CD4-positive, alpha-beta T cell treated with Interleukin-4 for 4 hours (primary cell): Measurements from ENCODE around the gene WDR86.
A peak's percentile ranks its signal among the peaks of the same experiment; 100 is the strongest.

Experiments used
- DNase-seq: peaks from one replicate; pipeline ENCODE4 v3.0.0-alpha.2; 2020

Gene WDR86

GRCh38 chr7:151390598-151391357 lies 19.1 kb downstream of the WDR86 start:
- no peak for DNase-seq

DNA sequence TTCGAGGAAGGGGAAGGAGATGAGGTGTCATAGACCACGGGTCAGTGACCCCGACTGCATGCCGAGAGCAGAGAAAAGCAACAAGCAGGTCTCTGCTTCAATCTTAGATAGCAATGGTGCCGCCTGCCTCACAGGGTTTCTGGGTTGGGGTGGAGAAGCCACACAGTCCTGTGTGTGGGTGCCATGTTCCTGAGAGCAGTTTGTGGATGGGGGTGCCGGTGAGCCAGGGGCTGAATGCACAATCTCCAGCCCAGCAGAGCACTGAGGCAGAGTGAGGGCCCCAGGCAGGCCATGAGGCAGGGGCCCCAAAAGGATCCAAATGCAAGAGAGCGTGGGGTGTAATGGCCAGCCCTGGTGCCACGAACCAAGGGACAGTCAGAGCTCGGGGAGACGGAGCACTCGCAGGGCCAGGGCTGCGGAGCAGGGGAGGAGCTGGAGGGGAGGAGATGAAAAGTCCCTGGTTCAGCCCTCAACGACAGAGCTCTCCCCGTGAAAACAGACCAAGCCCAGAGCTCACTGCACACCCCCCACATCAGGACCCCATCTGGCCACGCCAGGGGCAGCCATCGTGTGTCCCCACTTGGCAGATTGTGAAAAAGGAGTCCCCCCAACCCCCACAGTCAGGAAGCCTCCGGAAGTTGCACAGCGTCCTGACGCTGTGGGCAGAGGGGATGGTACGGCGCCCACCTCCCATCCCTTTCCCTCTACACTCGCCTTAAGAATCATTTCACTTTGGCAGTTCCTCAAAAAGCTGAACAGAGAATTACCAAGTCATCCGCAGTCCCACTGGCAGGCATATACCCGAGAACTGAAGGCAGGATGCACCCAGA lies 19.9 kb downstream of the WDR86 start:
- no peak for DNase-seq

- DNase-seq, result no peak
Observed at GRCh38 chr7:151389096-151389767, 20.6 kb downstream of the WDR86 start.

DNA sequence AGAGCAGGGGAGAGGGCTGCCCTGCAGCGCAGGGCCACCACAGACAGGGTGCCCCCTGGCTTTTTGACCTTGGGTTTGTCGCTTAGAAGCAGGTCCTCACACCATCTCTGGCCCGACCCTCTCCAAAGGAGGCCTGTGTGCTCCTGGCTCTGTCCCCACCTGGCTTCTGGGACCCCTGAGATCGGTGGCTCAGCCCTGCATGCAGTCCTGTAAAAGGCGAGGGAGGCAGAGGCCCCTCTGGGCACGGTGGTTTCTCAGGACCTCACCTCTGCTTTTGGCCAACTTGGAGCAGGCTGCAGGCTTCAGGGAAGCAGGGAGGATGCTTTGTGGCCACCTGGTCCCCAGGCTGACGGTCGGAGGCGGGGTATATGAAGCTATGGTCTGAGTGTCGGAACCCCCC lies 21.4 kb downstream of the WDR86 start:
- DNase-seq, result no peak

GRCh38 chr7:151388007-151388297 lies 21.9 kb downstream of the WDR86 start:
- no peak for DNase-seq

DNA sequence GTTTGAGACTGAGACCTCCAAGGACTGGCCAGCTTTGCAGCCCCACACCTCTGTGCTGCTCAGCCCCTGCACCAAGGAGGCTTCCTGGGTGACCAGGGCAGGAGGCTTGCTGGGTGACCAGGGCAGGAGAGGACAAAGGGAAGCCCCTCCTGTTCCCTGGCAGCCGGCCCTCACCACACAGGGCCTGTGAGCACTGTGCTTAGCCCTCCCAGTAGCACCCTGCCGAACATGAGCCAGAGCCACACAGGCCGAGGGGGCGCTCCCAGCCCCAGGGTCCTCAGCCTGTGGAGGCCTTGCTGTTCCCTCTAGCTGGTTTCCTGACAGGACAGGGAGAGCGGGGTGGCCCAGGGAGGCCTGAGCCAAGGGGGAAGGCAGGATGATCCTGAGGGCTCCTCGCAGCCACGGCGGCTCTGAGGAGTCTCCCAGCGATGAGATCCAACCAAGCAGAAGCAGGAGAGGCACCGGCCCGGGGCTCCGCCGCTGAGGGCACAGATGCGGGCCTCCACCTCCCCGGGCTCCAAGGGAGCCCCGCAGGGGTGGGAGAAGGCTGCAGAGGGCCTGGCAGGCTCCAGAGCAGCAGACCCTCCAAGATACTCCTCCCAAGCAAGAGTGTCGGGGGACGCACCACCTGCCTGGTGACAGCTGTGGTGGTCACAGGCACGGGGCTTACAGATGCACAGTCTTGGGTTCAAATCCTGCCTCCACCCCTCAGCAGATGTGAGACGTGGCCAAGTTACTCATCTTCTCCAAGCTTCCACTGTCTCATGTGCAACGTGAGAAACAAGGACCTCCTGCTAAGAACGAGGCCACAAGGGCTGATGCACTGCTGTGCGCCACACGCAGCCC lies 22.5 kb downstream of the WDR86 start:
- no peak for DNase-seq

DNA sequence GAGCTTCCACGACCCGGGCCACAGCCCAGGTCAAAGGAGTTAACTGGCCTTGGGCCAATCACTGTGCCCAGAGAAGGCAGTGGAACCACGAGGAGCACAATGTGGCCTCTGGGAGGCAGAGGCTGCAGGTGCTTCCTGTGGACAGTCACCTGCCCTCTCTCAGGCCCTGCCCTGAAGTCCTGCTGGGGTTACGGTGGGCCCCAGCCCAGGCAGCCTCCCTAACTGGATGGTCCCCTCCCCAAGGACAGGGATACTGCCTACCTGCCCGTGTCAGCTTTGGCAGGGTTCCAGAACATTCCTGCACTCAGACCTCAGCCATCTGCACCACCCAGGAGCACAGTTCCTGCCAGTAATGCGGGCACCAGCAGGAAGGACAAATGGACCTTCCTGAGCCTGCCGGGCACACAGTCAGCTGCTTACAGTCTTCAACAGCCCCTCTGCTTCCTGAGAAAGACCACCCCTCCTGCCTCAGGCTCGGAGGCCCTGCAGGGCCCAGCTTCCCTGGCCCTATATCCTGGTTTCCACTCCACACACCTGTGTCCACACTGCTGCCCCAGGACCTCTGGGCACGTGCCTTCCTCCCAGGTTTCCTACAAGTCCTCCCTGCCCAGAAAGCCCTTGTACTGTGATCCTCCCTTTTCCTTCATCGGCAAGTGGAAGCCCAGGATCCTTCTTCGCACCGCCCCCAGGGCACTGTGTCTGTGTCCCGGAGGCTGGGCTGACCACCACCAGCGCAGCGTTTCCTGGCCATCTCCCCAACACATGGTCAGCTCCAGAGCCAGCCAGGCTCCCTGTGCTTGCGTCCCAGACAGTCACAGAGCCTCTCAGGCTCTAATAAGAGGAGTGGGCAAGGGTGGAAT lies 23.3 kb downstream of the WDR86 start:
- DNase-seq, result no peak

GRCh38 chr7:151385626-151386300 lies 24.1 kb downstream of the WDR86 start:
- no peak for DNase-seq

DNA sequence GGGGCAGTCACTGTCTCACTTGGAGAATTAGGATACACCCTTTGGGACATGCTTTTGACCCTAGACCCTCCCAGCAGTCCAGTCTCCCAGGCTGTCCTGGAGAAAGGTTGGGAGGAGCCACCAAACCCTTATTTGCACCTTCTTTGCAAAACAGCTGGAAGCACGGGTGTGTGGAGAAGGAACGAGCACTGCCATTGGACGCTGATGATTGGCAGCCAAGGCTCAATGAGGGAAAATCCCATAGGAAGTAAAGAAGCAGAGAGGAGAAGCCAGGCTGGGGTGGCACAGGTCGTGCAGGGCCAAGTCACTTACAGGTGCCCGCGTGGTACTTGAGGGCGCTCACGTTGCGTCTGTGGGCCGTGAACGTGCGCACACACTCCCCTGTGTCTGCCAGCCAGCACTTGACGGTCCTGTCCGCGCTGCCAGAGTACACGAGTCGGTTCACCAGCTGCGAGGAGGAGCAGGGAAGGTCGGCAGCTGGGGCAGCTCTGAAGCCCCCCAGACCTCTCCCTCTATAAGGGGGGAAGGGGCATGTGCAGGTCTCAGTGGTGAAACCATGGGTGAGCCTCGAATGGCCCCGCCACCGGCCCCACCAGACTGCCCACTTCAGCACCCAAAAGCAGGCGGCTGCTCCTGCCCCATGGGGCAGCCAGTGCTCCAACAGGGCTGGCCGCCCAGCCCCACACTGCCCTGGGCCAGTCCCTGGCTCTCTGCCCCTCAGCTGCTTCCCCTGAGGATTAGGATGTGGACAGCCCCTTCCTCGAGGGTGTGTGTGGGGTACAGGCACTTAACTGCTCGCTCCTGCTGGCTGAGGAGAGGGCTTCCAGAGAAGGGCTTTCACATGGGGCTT lies 24.8 kb downstream of the WDR86 start:
- DNase-seq, result no peak

DNA sequence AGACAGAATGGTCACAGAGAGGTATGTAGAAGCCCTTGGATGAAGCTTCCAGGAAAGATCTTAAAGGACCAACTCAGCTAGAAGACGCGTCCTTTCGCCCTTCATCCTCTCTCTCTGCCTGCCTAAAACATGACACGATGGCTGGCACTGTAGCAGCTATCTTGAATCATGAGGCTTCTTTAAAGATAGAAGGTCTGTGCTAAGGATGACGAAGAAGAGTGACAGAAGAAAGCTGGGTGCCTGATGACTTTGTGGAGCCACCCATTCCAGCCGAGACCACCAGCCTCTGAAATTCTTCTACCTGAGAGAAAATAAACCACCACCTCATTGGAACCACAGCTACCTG lies 25.5 kb downstream of the WDR86 start:
- no peak for DNase-seq

DNA sequence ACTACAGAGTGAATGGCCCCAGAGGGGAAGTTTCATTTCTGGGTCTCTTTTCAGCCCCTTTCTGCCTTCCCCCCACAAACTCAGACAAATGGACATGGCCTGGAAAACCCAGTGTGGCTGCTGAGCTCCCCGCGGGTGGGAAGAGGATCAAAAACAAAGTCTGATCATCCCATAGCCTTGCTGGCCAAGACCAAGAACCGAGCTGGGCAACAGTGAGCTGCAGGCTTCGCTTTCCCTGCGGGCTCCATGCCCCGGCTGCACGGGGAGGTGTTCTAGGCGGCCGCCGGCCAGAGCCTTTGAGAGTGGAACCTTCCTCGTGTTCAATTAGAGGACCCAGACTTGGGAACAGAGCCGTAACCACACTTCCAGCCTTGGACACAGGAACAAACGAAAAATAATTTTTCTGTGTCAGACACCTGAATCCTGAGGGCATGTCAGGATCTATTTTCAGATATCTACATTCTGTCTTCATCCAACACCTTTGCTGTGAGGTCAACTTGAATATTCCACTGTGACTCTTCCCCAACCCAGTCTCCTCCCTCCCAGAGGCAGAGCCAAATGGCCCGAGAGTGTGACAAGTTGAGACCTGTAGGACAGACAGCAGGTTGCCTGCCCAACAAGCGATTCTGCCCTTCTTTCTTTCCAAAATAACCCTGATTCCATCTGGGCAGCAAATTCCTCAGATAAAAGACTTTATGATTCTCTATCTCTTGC lies 26.0 kb downstream of the WDR86 start:
- DNase-seq, result no peak

DNA sequence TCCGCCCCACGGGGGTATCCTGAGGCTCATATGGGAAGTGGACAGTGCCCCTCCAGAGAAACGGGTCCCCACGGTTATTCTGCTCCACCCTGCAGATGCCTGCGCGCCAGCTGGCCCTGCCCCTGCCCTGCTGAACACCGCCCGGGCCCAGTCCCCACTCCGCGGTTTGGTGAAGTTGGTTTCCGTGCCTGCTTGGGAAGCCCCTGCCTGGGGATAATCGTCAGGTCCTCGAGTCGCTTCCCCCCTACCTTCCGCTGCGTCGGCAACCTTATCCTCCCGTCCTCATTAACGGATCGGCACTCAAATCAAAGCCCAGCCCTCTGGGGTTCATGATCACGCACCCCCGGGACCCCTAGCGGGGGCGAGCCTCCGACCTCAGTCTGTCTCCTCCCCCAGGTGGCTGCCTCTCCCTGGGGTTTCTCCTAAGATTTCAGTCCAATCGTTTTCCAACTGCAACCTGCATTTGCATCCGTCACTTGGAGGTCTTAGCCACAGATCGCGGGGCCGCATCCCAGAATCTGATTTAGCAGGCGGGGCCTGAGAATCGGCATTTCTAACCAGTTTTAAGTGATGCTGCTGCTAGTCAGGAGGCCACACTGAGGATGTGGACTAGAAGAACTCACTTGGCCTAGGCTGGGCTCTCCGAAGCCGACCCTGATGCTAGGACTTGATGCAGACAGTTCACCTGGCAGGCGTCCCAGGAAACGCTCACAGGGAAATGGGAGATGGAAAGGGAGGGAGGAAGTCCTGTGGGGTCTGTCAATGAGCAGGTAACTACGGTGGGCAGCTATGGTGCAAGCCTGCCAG lies 27.6 kb downstream of the WDR86 start:
- DNase-seq, result peak; percentile 31

DNA sequence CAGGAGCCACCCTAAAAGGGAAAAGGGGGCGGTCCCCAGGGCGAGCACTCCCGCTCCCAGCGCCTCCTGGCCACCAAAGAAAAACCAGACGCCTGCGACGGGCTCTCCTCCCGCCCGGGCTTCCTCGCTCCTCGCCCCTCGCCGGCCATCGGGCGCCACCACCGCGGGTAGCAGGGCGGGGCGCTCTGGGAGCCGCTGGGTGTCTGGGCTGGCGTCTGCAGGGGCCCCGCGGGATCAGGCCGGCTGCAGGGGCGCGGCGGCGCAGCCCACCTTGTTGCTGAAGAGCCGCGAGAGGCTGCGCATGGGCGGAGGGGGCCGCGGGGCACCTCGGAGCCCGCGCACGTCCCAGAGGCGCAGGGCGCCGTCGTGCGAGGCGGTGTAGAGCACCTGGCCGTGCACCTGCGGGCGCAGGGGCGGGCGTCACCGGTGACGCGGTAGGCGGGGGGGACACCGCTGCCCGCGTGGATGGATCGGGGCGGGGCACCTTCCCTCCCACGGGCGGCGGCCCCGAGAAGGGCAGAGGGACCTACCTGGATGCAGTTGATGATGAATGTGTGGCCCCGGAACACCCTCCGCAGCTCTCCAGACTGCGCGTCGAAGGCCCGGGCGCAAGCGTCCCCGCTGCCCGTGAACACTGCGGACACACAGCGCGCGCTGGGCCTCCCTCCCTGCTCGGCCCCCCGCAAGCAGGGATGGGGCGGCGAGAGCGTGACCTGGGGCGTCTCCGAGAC lies 28.3 kb downstream of the WDR86 start:
- DNase-seq, result peak; percentile 44

- no peak for DNase-seq
Observed at GRCh38 chr7:151381098-151381347, 28.8 kb downstream of the WDR86 start.

- no peak for DNase-seq
Observed at GRCh38 chr7:151380199-151381097, 29.4 kb downstream of the WDR86 start.

- no peak for DNase-seq
Observed at GRCh38 chr7:151379534-151380198, 30.2 kb downstream of the WDR86 start.

DNA sequence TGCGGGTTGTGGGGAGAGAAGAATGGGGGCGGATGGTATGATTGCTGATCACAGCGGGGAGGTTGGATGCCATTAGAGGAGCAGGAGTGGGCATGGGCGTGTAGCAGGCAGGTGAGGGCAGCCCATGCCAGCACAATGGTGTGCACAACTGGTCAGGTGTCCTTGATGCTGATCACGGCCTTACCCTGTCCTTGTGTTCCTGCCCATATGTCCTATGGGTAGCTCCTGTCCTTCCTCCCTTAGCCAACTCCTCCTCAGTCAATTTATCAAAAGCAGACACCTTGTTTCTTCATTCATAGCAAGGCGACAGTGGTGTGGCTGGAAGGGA lies 30.7 kb downstream of the WDR86 start:
- DNase-seq, result no peak
